Measurements from ENCODE around the gene LOXHD1. TPM values are rescaled to one million over a fixed set of nuclear protein-coding genes. Genes with fewer than 3 reads are reported as not detected.

The LOXHD1 gene
- total RNA-seq, 1 experiment from 2014 or later: 25.5 TPM

DNA sequence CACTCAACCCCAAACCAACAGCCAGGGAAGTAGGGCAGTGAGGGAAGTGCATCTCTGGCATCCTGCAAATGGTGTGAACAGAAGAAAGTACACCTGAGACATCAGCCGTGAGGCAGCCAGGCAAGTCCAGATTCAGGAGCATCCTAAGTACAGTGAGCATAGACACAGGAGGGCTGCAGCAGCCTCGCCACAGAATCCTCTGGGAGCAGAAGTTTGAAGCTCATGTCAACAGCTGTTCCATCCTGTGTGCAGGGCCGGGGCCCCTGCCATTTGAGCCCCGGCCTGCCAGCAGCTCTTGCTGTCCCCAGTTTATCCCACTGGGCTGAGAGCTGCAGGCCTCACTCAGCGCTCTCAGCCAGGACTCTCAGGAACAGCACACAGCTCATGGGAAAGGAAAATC is 14.5 kb downstream of the LOXHD1 start:
- Histone ChIP-seq H3K4me3 (ENCODE audit: low read depth, low read length, poor library complexity, severe bottlenecking) (no peak overlapping the region), H3K27ac (ENCODE audit: low read depth, low read length, poor library complexity, severe bottlenecking) (no peak overlapping the region), H3K9me3 (ENCODE audit: low read depth, low read length, poor library complexity, severe bottlenecking) (no peaks in the 10 kb centered on the region), H3K27me3 (replicated peaks; ENCODE audit: insufficient read depth, low read depth, low read length, poor library complexity) (no peaks in the 10 kb centered on the region), H3K4me1 (ENCODE audit: insufficient read depth, low read length, poor library complexity, severe bottlenecking) (no peaks in the 10 kb centered on the region), H3K36me3 (ENCODE audit: insufficient read depth, low read length, poor library complexity, severe bottlenecking) (no peaks in the 10 kb centered on the region)
- CTCF ChIA-PET: interaction anchor here (2.1 kb wide), 1 partner anchor 15 kb away, joined by 7 read pairs; no protein-coding TSS in a partner anchor
- no peak for DNase-seq (ENCODE audit: low spot score)
- TF ChIP-seq, protein P1, sequence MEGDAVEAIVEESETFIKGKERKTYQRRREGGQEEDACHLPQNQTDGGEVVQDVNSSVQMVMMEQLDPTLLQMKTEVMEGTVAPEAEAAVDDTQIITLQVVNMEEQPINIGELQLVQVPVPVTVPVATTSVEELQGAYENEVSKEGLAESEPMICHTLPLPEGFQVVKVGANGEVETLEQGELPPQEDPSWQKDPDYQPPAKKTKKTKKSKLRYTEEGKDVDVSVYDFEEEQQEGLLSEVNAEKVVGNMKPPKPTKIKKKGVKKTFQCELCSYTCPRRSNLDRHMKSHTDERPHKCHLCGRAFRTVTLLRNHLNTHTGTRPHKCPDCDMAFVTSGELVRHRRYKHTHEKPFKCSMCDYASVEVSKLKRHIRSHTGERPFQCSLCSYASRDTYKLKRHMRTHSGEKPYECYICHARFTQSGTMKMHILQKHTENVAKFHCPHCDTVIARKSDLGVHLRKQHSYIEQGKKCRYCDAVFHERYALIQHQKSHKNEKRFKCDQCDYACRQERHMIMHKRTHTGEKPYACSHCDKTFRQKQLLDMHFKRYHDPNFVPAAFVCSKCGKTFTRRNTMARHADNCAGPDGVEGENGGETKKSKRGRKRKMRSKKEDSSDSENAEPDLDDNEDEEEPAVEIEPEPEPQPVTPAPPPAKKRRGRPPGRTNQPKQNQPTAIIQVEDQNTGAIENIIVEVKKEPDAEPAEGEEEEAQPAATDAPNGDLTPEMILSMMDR (conservative IDR thresholded peaks at IDR 0.05; ENCODE audit: low read depth, low read length): no peak
- TF ChIP-seq EZH2 (IDR thresholded peaks at IDR 0.05; ENCODE audit: borderline replicate concordance, low read depth, low read length, poor library complexity, severe bottlenecking): no peak
- BruUV-seq (replicated peaks): no TSS peak
- intact Hi-C loops (cut with micrococcal nuclease; ENCODE audit: unreplicated experiment): loop anchor here (10.0 kb wide), 1 partner anchor 158 kb away; no protein-coding TSS in a partner anchor
- POLR2A ChIA-PET (ENCODE audit: low non-redundant PET): no interaction called here

DNA sequence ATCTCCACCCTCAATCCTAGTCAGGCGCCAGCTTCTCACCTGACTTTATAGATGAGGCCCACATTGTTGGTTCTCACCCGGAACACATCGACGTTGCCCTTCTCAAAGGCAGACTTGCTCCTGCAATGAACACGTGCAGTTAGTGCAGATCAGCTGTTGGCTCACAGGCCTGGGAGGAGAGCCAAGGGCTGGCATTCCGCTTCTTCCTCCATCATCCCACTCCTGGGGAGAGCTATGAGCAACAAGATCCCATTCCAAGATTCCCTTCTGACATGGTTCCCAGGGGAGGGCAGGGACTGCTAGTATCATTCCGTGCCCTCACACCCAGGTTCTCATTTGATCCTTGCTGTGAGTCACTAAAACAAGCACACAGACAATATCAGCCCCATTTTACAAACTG is 15.1 kb downstream of the LOXHD1 start:
- H3K4me1 ChIP-seq (ENCODE audit: insufficient read depth, low read length, poor library complexity, severe bottlenecking): no peaks in the 10 kb centered on the region
- BruUV-seq (replicated peaks): no TSS peak
- ChIA-PET CTCF (no interaction called here), POLR2A (ENCODE audit: low non-redundant PET) (no interaction called here)
- TF ChIP-seq EZH2 (IDR thresholded peaks at IDR 0.05; ENCODE audit: borderline replicate concordance, low read depth, low read length, poor library complexity, severe bottlenecking): no peak
- H3K27ac ChIP-seq (ENCODE audit: low read depth, low read length, poor library complexity, severe bottlenecking): no peak overlapping the region
- intact Hi-C loops (cut with micrococcal nuclease; ENCODE audit: unreplicated experiment): loop anchor here (10.0 kb wide), 1 partner anchor 157 kb away; no protein-coding TSS in a partner anchor
- H3K4me3 ChIP-seq (ENCODE audit: low read depth, low read length, poor library complexity, severe bottlenecking): no peak overlapping the region
- no peaks in the 10 kb centered on the region for H3K9me3 ChIP-seq (ENCODE audit: low read depth, low read length, poor library complexity, severe bottlenecking)
- H3K27me3 ChIP-seq (replicated peaks; ENCODE audit: insufficient read depth, low read depth, low read length, poor library complexity): no peaks in the 10 kb centered on the region
- DNase-seq (ENCODE audit: low spot score): no peak
- H3K36me3 ChIP-seq (ENCODE audit: insufficient read depth, low read length, poor library complexity, severe bottlenecking): no peaks in the 10 kb centered on the region

DNA sequence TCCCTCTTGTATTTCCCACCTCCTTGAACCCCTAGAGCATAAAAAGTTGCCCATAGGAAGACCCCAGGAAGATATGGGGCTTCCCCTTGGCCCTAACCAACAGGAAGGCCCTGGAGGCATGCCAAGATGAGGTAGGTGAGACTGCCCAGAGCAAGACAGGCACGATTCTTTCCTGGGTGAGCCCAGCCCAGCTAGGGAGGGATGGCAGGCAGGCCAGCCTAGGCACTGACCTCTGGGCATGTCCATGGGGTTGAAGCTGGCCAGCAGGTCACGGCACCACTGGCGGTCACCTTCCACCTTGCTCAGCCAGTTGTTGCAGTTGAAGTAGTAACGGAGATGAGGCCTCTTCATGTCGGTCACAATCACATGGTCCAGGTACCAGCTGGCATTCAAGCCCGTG is 17.6 kb downstream of the LOXHD1 start:
- BruUV-seq (replicated peaks): no TSS peak
- no peak for TF ChIP-seq EZH2 (IDR thresholded peaks at IDR 0.05; ENCODE audit: borderline replicate concordance, low read depth, low read length, poor library complexity, severe bottlenecking)
- TF ChIP-seq, protein P1 (conservative IDR thresholded peaks at IDR 0.05; ENCODE audit: low read depth, low read length): no peak
- intact Hi-C loops (cut with micrococcal nuclease; ENCODE audit: unreplicated experiment): no loop called here
- no peak for DNase-seq (ENCODE audit: low spot score)
- Histone ChIP-seq H3K4me3 (ENCODE audit: low read depth, low read length, poor library complexity, severe bottlenecking) (no peak overlapping the region), H3K27ac (ENCODE audit: low read depth, low read length, poor library complexity, severe bottlenecking) (no peak overlapping the region), H3K4me1 (ENCODE audit: insufficient read depth, low read length, poor library complexity, severe bottlenecking) (no peaks in the 10 kb centered on the region), H3K36me3 (ENCODE audit: insufficient read depth, low read length, poor library complexity, severe bottlenecking) (no peaks in the 10 kb centered on the region), H3K9me3 (ENCODE audit: low read depth, low read length, poor library complexity, severe bottlenecking) (no peaks in the 10 kb centered on the region), H3K27me3 (replicated peaks; ENCODE audit: insufficient read depth, low read depth, low read length, poor library complexity) (no peaks in the 10 kb centered on the region)
- ChIA-PET POLR2A (ENCODE audit: low non-redundant PET) (no interaction called here), CTCF (no interaction called here)

DNA sequence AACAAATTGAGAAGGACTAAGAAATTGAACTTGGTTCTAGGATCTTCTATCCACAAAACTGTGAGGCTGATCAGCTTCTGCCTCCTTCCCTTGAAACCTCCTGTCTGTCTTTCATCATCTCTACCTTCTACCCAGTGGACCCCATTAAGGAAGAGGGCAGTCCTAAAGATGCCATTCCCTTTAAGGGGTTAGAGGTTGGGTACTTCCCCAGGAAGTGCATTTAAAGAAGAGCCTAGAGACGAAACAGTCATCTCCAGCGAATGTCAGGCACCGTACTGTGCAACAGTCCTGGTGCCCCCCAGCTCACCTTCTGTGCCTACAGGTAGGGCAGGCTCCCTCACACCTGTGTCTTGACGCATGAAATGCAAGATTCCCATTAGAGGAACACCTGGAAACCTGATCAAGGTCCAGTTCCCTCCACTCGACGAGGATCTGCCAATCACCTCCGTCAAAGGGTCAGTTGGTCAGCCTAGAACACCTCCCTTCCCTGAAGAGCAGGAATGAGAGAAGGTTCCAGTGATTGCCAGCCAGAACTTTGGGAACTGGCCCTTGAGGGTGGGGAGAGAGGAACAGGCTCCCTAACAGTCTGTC is 20.9 kb downstream of the LOXHD1 start:
- POLR2A ChIA-PET (ENCODE audit: low non-redundant PET): no interaction called here
- H3K27ac ChIP-seq (ENCODE audit: low read depth, low read length, poor library complexity, severe bottlenecking): no peak overlapping the region
- DNase-seq (ENCODE audit: low spot score): no peak
- no peaks in the 10 kb centered on the region for H3K4me1 ChIP-seq (ENCODE audit: insufficient read depth, low read length, poor library complexity, severe bottlenecking)
- H3K27me3 ChIP-seq (replicated peaks; ENCODE audit: insufficient read depth, low read depth, low read length, poor library complexity): no peaks in the 10 kb centered on the region
- intact Hi-C loops (cut with micrococcal nuclease; ENCODE audit: unreplicated experiment): no loop called here
- no TSS peak for BruUV-seq (replicated peaks)
- H3K4me3 ChIP-seq (ENCODE audit: low read depth, low read length, poor library complexity, severe bottlenecking): no peak overlapping the region
- no peaks in the 10 kb centered on the region for H3K9me3 ChIP-seq (ENCODE audit: low read depth, low read length, poor library complexity, severe bottlenecking)
- H3K36me3 ChIP-seq (ENCODE audit: insufficient read depth, low read length, poor library complexity, severe bottlenecking): no peaks in the 10 kb centered on the region
- CTCF ChIA-PET: no interaction called here
- no peak for TF ChIP-seq EZH2 (IDR thresholded peaks at IDR 0.05; ENCODE audit: borderline replicate concordance, low read depth, low read length, poor library complexity, severe bottlenecking)
- TF ChIP-seq, protein P1 (conservative IDR thresholded peaks at IDR 0.05; ENCODE audit: low read depth, low read length): no peak
